Measurements from ENCODE around the gene BMPR2.

The BMPR2 gene

DNA sequence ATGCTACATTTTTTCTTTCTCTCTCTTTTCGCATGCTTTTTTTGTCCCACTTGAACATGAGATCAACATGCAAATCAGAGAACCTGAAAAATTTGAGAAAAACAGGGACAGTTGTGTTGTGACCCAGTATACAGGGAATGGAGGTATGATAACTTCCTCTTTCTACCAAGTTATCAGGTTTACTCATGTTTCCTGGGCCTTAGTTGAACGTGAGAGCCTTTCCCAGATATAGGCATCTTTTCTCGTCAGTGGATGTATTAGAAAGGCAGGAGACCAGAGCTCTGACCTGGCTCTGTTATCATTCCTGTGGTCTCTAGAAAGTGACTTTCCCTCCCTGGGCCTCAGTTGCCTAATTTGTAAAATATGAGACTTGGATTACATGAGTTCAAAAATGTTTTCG, 228.6 kb downstream of the BMPR2 start:
- DNase-seq (ENCODE audit: low read depth), result no peak

DNA sequence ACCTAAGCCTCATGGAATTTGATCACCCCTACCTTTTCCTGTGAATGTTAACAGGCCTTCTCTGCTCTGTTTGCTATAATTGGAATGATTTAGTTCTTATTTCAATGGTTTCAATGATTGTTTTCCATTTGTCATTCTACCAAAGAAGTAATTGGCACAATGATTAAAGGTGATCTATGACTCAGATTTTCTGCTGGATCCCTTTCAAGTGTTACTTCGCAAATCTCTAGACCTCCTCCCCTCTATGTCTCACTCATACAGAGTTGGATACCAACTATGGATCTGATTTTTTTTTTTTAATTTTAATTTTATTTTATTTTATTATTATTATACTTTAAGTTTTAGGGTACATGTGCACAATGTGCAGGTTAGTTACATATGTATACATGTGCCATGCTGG, 229.0 kb downstream of the BMPR2 start:
- DNase-seq (ENCODE audit: low read depth), result no peak

- DNase-seq (ENCODE audit: low read depth), result no peak
These were observed 232.2 kb downstream of the BMPR2 start for GRCh38 chr2:202608142-202608852.

- no peak for DNase-seq (ENCODE audit: low read depth)
These were observed 233.4 kb downstream of the BMPR2 start for GRCh38 chr2:202609381-202610145.

- DNase-seq (ENCODE audit: low read depth), result no peak
These were observed 234.3 kb downstream of the BMPR2 start for GRCh38 chr2:202610380-202610779.

DNA sequence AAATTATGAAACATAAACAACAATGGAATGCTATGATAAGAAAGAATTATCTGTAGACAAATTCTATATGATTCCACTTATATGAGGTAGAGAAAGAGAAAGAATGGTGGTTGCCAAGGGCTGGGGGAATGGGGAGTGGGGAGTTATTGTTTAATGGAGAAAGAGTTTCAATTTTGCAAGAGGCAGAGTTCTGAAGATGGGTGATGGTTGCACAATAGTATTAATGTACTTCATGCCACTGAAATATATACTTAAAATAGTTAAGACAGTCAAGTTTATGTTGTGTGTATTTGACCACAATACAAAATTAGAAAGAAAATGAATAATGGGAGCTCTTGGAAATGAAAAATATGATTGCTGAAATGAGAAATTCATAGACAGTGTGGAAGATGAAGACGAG, 236.0 kb downstream of the BMPR2 start:
- no peak for DNase-seq (ENCODE audit: low read depth)

DNA sequence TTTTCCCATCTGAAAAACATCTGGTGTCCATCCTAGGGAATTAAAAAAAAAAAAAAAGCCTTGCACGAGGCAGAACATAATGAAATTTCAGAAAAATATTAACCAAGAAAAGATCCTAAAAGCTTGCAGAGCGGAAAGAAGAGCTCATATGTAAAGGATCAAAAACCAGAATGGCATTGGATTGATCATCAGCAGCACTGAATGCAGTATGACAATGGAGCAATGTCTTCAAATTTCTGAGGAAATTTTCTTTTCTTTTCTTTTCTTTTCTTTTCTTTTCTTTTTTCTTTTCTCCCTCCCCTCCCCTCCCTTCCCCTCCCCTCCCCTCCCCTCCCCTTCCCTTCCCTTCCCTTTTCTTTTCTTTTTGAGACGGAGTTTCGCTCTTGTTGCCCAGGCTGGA, 237.4 kb downstream of the BMPR2 start:
- no peak for DNase-seq (ENCODE audit: low read depth)

All from activated T-helper 9 cell treated with anti-CD3 and anti-CD28 coated beads, Interleukin-2, amount 50 U/mL, for 16 hours (primary cell).